ENCODE measurements around the gene SLC39A13. TPM values are rescaled to one million over a fixed set of nuclear protein-coding genes. Genes with fewer than 3 reads are reported as not detected.

The SLC39A13 gene
- total and polyA plus RNA-seq, 2 of the 13 experiments (the other 11 are each of a cell fraction or from before 2014, with no cell fraction given) = 15.3 to 30.5 TPM

- TF ChIP-seq NFYC (CRISPR knock-in tag; IDR thresholded peaks at IDR 0.05) (no peak), ARID5B (CRISPR knock-in tag; IDR thresholded peaks at IDR 0.05) (peak; percentile 58; the same call in 1 of the 2 replicates), ZSCAN21 (CRISPR knock-in tag; IDR thresholded peaks at IDR 0.05; ENCODE audit: borderline replicate concordance) (peak; percentile 21; the same call in 1 of the 2 replicates), FOXO4 (CRISPR knock-in tag; conservative IDR thresholded peaks at IDR 0.05) (0 out of 2 replicates have a peak, but pooled peaks have one; percentile 83), NPAS2 (CRISPR knock-in tag; IDR thresholded peaks at IDR 0.05; ENCODE audit: borderline replicate concordance) (no peak), TSC22D2 (CRISPR knock-in tag; IDR thresholded peaks at IDR 0.05; ENCODE audit: borderline replicate concordance) (peak; percentile 19; the same call in 1 of the 2 replicates), CHD2 (IDR thresholded peaks at IDR 0.05; ENCODE audit: low read depth, low read length) (no peak), NFKB2 (CRISPR knock-in tag; IDR thresholded peaks at IDR 0.05; ENCODE audit: borderline replicate concordance) (no peak; the same call in 1 of the 2 replicates), IKZF1 (IDR thresholded peaks at IDR 0.05) (no peak), TGIF2 (CRISPR knock-in tag; IDR thresholded peaks at IDR 0.05) (no peak), SIN3A (IDR thresholded peaks at IDR 0.05; ENCODE audit: borderline replicate concordance, low read depth, low read length) (no peak; the same call in 1 of the 2 replicates), ZNF335 (CRISPR knock-in tag; IDR thresholded peaks at IDR 0.05) (no peak; the same call in 1 of the 2 replicates), ZNF761 (CRISPR knock-in tag; conservative IDR thresholded peaks at IDR 0.05) (no peak), RFX5 (IDR thresholded peaks at IDR 0.05; ENCODE audit: low read depth, low read length) (no peak)
- TF ChIP-seq, protein P1, sequence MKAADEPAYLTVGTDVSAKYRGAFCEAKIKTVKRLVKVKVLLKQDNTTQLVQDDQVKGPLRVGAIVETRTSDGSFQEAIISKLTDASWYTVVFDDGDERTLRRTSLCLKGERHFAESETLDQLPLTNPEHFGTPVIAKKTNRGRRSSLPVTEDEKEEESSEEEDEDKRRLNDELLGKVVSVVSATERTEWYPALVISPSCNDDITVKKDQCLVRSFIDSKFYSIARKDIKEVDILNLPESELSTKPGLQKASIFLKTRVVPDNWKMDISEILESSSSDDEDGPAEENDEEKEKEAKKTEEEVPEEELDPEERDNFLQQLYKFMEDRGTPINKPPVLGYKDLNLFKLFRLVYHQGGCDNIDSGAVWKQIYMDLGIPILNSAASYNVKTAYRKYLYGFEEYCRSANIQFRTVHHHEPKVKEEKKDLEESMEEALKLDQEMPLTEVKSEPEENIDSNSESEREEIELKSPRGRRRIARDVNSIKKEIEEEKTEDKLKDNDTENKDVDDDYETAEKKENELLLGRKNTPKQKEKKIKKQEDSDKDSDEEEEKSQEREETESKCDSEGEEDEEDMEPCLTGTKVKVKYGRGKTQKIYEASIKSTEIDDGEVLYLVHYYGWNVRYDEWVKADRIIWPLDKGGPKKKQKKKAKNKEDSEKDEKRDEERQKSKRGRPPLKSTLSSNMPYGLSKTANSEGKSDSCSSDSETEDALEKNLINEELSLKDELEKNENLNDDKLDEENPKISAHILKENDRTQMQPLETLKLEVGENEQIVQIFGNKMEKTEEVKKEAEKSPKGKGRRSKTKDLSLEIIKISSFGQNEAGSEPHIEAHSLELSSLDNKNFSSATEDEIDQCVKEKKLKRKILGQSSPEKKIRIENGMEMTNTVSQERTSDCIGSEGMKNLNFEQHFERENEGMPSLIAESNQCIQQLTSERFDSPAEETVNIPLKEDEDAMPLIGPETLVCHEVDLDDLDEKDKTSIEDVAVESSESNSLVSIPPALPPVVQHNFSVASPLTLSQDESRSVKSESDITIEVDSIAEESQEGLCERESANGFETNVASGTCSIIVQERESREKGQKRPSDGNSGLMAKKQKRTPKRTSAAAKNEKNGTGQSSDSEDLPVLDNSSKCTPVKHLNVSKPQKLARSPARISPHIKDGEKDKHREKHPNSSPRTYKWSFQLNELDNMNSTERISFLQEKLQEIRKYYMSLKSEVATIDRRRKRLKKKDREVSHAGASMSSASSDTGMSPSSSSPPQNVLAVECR (CRISPR knock-in tag; IDR thresholded peaks at IDR 0.05; ENCODE audit: borderline replicate concordance) = peak; percentile 56; the same call in 1 of the 2 replicates
- TF ChIP-seq, protein P2, sequence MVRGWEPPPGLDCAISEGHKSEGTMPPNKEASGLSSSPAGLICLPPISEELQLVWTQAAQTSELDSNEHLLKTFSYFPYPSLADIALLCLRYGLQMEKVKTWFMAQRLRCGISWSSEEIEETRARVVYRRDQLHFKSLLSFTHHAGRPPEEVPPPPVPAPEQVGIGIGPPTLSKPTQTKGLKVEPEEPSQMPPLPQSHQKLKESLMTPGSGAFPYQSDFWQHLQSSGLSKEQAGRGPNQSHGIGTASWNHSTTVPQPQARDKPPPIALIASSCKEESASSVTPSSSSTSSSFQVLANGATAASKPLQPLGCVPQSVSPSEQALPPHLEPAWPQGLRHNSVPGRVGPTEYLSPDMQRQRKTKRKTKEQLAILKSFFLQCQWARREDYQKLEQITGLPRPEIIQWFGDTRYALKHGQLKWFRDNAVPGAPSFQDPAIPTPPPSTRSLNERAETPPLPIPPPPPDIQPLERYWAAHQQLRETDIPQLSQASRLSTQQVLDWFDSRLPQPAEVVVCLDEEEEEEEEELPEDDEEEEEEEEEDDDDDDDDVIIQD (CRISPR knock-in tag; IDR thresholded peaks at IDR 0.05; ENCODE audit: low read depth) = no peak; the same call in 1 of the 2 replicates
These were observed 29.5 kb downstream of the SLC39A13 start (continued) for GRCh38 chr11:47437746-47438418.
